ENCODE measurements around the gene NRXN3.

DNA sequence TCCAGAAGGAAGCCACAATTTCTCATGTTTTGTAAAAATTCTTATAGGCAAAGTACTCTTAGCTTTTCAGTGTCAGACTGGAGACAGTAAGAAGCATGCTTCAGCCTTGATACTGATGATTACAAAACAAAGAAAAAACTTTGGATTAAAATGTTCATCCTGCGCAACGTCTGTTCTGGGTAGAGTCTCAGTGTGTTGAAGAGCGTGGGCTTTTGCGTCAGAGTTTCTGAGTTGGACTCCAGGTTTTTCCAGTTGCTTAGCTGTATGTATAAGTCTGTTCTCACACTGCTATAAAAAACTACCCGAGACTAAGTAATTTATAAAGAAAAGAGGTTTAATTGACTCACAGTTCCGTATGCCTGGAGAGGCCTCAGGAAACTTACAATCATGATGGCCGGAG is 1533.0 kb downstream of the NRXN3 start:
- TF ChIP-seq, protein P1, sequence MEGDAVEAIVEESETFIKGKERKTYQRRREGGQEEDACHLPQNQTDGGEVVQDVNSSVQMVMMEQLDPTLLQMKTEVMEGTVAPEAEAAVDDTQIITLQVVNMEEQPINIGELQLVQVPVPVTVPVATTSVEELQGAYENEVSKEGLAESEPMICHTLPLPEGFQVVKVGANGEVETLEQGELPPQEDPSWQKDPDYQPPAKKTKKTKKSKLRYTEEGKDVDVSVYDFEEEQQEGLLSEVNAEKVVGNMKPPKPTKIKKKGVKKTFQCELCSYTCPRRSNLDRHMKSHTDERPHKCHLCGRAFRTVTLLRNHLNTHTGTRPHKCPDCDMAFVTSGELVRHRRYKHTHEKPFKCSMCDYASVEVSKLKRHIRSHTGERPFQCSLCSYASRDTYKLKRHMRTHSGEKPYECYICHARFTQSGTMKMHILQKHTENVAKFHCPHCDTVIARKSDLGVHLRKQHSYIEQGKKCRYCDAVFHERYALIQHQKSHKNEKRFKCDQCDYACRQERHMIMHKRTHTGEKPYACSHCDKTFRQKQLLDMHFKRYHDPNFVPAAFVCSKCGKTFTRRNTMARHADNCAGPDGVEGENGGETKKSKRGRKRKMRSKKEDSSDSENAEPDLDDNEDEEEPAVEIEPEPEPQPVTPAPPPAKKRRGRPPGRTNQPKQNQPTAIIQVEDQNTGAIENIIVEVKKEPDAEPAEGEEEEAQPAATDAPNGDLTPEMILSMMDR (IDR thresholded peaks at IDR 0.05), result no peak
- TF ChIP-seq EZH2phosphoT487 (IDR thresholded peaks at IDR 0.05) (no peak), EZH2 (IDR thresholded peaks at IDR 0.05) (no peak)
